Kidney glomerular epithelial cell (primary cell): ENCODE data around the gene PRSS16.
A peak's percentile ranks its signal among the peaks of the same experiment; 100 is the strongest.
"Not testable (repeated sequence)": the region's sequence is repeated elsewhere in the genome, so short reads cannot be mapped to it uniquely, and the experiment has no call there.

Source experiments
- DNase-seq: peaks from one replicate; lab custom pipeline; 2025; lab: John Stamatoyannopoulos, UW

The PRSS16 gene

GRCh38 chr6:27242589-27243265, 4.8 kb upstream of the PRSS16 start:
- no peak for DNase-seq

GRCh38 chr6:27248783-27249182, 1.3 kb downstream of the PRSS16 start:
- no peak for DNase-seq

- DNase-seq = no peak
Observed at GRCh38 chr6:27250277-27251111, 3.0 kb downstream of the PRSS16 start.

- DNase-seq = peak; percentile 47
Observed at GRCh38 chr6:27251112-27251605, 3.7 kb downstream of the PRSS16 start.

- peak; percentile 74 for DNase-seq
Observed at GRCh38 chr6:27251606-27252251, 4.2 kb downstream of the PRSS16 start.

GRCh38 chr6:27254566-27254965, 7.1 kb downstream of the PRSS16 start:
- DNase-seq = no peak

- DNase-seq = no peak
Observed at GRCh38 chr6:27255866-27256265, 8.4 kb downstream of the PRSS16 start.

GRCh38 chr6:27260369-27260768, 12.9 kb downstream of the PRSS16 start:
- no peak for DNase-seq

- no peak for DNase-seq
Observed at GRCh38 chr6:27260836-27261375, 13.4 kb downstream of the PRSS16 start.

GRCh38 chr6:27263886-27264285, 16.4 kb downstream of the PRSS16 start:
- no peak for DNase-seq

- DNase-seq = not testable (repeated sequence)
Observed at GRCh38 chr6:27267003-27267402, 19.5 kb downstream of the PRSS16 start.

GRCh38 chr6:27267857-27268434, 20.4 kb downstream of the PRSS16 start:
- DNase-seq = no peak

GRCh38 chr6:27268803-27269202, 21.3 kb downstream of the PRSS16 start:
- no peak for DNase-seq

GRCh38 chr6:27273783-27274182, 26.3 kb downstream of the PRSS16 start:
- DNase-seq = no peak

GRCh38 chr6:27275025-27275956, 27.8 kb downstream of the PRSS16 start:
- no peak for DNase-seq

GRCh38 chr6:27279513-27280063, 32.1 kb downstream of the PRSS16 start:
- no peak for DNase-seq

GRCh38 chr6:27280064-27280539, 32.6 kb downstream of the PRSS16 start:
- DNase-seq = peak; percentile 65

- peak; percentile 65 for DNase-seq
Observed at GRCh38 chr6:27280540-27281000, 33.1 kb downstream of the PRSS16 start.

GRCh38 chr6:27281105-27281539, 33.6 kb downstream of the PRSS16 start:
- DNase-seq = no peak

GRCh38 chr6:27281569-27281968, 34.1 kb downstream of the PRSS16 start:
- DNase-seq = no peak
